B cell (primary cell): Measurements from ENCODE around the gene EFCC1. TPM values are rescaled to one million over a fixed set of nuclear protein-coding genes. Genes with fewer than 3 reads are reported as not detected.

Source experiments
- ATAC-seq: fragments of 200-7000 bp; cut with Tn5 transposase; one replicate; pipeline ENCODE4 v1.10.0; 2021; ENCODE audit warnings: low read depth, mild to moderate bottlenecking, moderate number of reproducible peaks, moderate library complexity
- CTCF ChIA-PET: fragments of 350-600 bp; sonication (Branson Sonifier 250); formaldehyde crosslinking; loops from one replicate; lab custom pipeline; 2021; ENCODE audit warnings: antibody characterized with exemption, inconsistent platforms; lab: Charles Lee
- POLR2A ChIA-PET: fragments of 350-600 bp; sonication (Branson Sonifier 250); formaldehyde crosslinking; loops from one replicate; lab custom pipeline; 2021; ENCODE audit warnings: antibody characterized with exemption; lab: Charles Lee
- DNase-seq: peaks from one replicate; pipeline ENCODE4 v3.0.0; 2013
- H2AFZ ChIP-seq: 2 replicates; pipeline ENCODE4 v1.6.1; 2012; ENCODE audit warnings: mild to moderate bottlenecking, low read depth, low read length; ENCODE audit not compliant: insufficient read depth, poor library complexity, severe bottlenecking
- H3K27ac ChIP-seq, 2 donors: 1 replicate in 1 of 2; 2 replicates in 1 of 2; pipeline ENCODE4 v1.5.1; 2012 to 2013; ENCODE audit warnings: low read length in 2 of 2, mild to moderate bottlenecking in 2 of 2, moderate library complexity in 1 of 2
- H3K27me3 ChIP-seq, 4 experiments: fragments of 200-600 bp in 1 of 4; sonication (generic) in 1 of 4; replicated peaks in 1 of 4; 1 replicate in 2 of 4; 2 replicates in 2 of 4; pipeline versions ENCODE4 v1.6.1 to v1.7.0; 2013 to 2016; ENCODE audit warnings: low read length in 3 of 4, mild to moderate bottlenecking in 2 of 4, mixed read lengths in 1 of 4, moderate library complexity in 1 of 4; ENCODE audit not compliant: insufficient read depth in 4 of 4, control insufficient read depth in 3 of 4; ENCODE audit errors: control extremely low read depth in 1 of 4
- H3K36me3 ChIP-seq, 2 experiments: replicated peaks in 1 of 2; 1 replicate in 1 of 2; 2 replicates in 1 of 2; pipeline versions ENCODE4 v1.6.1 to v1.7.1; 2013; ENCODE audit warnings: low read length in 1 of 2; ENCODE audit not compliant: insufficient read depth in 2 of 2, control insufficient read depth in 1 of 2; ENCODE audit errors: control extremely low read depth in 1 of 2, extremely low read depth in 1 of 2
- H3K4me1 ChIP-seq, 2 donors: fragments of 200-600 bp in 1 of 2; sonication (generic) in 1 of 2; 1 replicate in 1 of 2; 2 replicates in 1 of 2; pipeline versions ENCODE4 v1.5.1 to v1.6.1; 2013 to 2017; ENCODE audit warnings: low read length in 2 of 2; ENCODE audit not compliant: control insufficient read depth in 2 of 2, insufficient read depth in 2 of 2
- H3K4me2 ChIP-seq: replicated peaks from 2 replicates; pipeline ENCODE3; 2012; ENCODE audit warnings: mild to moderate bottlenecking, low read depth, low read length; ENCODE audit not compliant: poor library complexity, severe bottlenecking
- H3K4me3 ChIP-seq, 5 experiments: fragments of 200-600 bp in 1 of 5; sonication (generic) in 1 of 5; 1 replicate in 3 of 5; 2 replicates in 2 of 5; pipeline versions ENCODE4 v1.5.1 to v1.7.0; 2011 to 2016; ENCODE audit warnings: low read length in 4 of 5, mild to moderate bottlenecking in 4 of 5, low read depth in 2 of 5, control low read depth in 1 of 5, moderate library complexity in 1 of 5; ENCODE audit not compliant: insufficient read depth in 1 of 5; ENCODE audit errors: control extremely low read depth in 1 of 5, extremely low read depth in 1 of 5
- H3K79me2 ChIP-seq: fragments of 200-600 bp; sonication (generic); one replicate; pipeline ENCODE4 v1.6.0; 2016; ENCODE audit warnings: low read length; ENCODE audit not compliant: control insufficient read depth, insufficient read depth
- H3K9ac ChIP-seq: fragments of 200-600 bp; sonication (generic); 2 replicates; pipeline ENCODE4 v1.6.1; 2017; ENCODE audit warnings: mild to moderate bottlenecking, low read length, moderate library complexity
- H3K9me3 ChIP-seq, 3 donors: one replicate each; pipeline versions ENCODE4 v1.6.1 to v1.7.1; 2013; ENCODE audit warnings: low read length in 2 of 3; ENCODE audit not compliant: control insufficient read depth in 2 of 3, insufficient read depth in 1 of 3; ENCODE audit errors: control extremely low read depth in 1 of 3
- H4K20me1 ChIP-seq: 2 replicates; pipeline ENCODE4 v1.6.0; 2012; ENCODE audit warnings: mild to moderate bottlenecking, low read length; ENCODE audit not compliant: insufficient read depth, control insufficient read depth, poor library complexity, severe bottlenecking
- H3K27ac Mint-ChIP-seq: one replicate; pipeline ENCODE4 v1.8.0; 2021; ENCODE audit warnings: mixed read lengths
- H3K27me3 Mint-ChIP-seq: one replicate; pipeline ENCODE4 v1.8.0; 2021; ENCODE audit warnings: mixed read lengths
- H3K4me1 Mint-ChIP-seq: one replicate; pipeline ENCODE4 v1.8.0; 2021; ENCODE audit warnings: mixed read lengths
- H3K4me3 Mint-ChIP-seq: one replicate; pipeline ENCODE4 v1.8.0; 2021; ENCODE audit warnings: mixed read lengths
- H3K9me3 Mint-ChIP-seq: one replicate; pipeline ENCODE4 v1.8.0; 2022; ENCODE audit warnings: mixed read lengths; ENCODE audit not compliant: insufficient read depth
- EZH2 ChIP-seq: IDR thresholded peaks from 2 replicates; pipeline ENCODE4 v1.6.1; 2012; ENCODE audit warnings: borderline replicate concordance, low read depth, mild to moderate bottlenecking, moderate library complexity, low read length; ENCODE audit not compliant: insufficient read depth, poor library complexity, severe bottlenecking
- WGBS: methylation state at CpG from one replicate; pipeline ENCODE4 v1.1.5; 2013; ENCODE audit warnings: missing lambda C conversion rate; ENCODE audit not compliant: insufficient coverage; 5-methylcytosine and 5-hydroxymethylcytosine counted together
- intact Hi-C: fragments of 100-400 bp; cut with micrococcal nuclease; formaldehyde crosslinking; loops from one replicate; pipeline ENCODE4 v1.10.0; 2022
- polyA plus RNA-seq: library from polyadenylated mRNA; depleted of rRNA; stranded (reverse); fragments of >200 nt; gene quantifications from 2 replicates; pipeline ENCODE4 v1.2.3, GENCODE V29; 2012
- total RNA-seq, 2 donors: library from RNA; stranded (reverse); fragments of 120-200 nt in 1 of 2; gene quantifications; 1 replicate in 1 of 2; 2 replicates in 1 of 2; pipeline versions ENCODE4 v1.2.3 to v1.2.4, GENCODE V29; 2013 to 2022
- TF ChIP-seq, protein P1 (sequence below): fragments of 200-600 bp; IDR thresholded peaks from one replicate; pipeline ENCODE4 v1.8.0; 2022; ENCODE audit warnings: antibody characterized with exemption, mild to moderate bottlenecking

Gene EFCC1
- total and polyA plus RNA-seq, 2 donors (not counting 1 experiment from before 2014, with no cell fraction given) = 0.06 TPM; not detected in 1

DNA sequence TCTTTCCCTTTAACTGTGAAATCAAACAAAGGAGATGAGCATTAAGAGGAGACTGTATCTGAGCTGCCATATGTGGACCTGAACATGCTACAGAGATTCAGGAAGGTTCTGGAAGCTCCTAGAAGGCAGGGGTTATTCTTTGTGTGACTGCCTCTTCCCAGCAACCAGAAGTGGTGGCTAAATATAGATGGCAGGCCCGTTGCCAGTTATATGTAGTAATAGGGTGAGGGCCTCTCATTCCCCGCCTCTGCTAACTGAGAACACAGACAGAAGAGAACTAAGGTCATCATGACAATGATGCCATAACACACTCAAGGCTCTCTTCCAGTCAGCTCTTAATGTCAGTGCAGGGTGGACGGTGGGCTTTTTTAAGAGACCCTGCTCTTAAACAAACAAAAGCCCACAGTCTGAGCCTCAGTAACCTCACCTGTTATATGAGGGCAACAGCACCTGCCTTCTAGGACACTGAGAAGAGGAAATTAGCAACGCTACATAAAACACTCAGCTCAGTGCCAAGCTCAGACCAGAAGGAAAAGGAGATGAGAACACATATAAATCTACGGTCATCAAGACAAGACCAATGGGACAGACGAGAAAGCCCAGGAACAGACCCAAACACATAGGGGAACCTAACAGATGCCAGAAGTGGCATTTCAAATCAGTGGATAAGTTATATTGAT lies 29.5 kb upstream of the EFCC1 start:
- H2AFZ ChIP-seq = no peak overlapping the region
- no peak overlapping the region for H3K27ac ChIP-seq
- no peaks in the 10 kb centered on the region for H3K79me2 ChIP-seq
- POLR2A ChIA-PET = interaction anchor here (1.1 to 1.5 kb wide), 2 partner anchors 45 to 291 kb away, joined by 3 to 8 read pairs; no protein-coding TSS in a partner anchor
- no peaks in the 10 kb centered on the region for H3K9me3 ChIP-seq
- Mint-ChIP-seq H3K4me3 (no peak overlapping the region), H3K27ac (no peak overlapping the region), H3K9me3 (no peaks in the 10 kb centered on the region), H3K27me3 (peaks cover 7% of the 10 kb centered on the region), H3K4me1 (peaks cover 13% of the 10 kb centered on the region)
- H3K36me3 ChIP-seq = no peaks in the 10 kb centered on the region
- DNase-seq = no peak
- 100% methylated on average over 1 of the region's 6 CpGs for WGBS
- TF ChIP-seq, protein P1, sequence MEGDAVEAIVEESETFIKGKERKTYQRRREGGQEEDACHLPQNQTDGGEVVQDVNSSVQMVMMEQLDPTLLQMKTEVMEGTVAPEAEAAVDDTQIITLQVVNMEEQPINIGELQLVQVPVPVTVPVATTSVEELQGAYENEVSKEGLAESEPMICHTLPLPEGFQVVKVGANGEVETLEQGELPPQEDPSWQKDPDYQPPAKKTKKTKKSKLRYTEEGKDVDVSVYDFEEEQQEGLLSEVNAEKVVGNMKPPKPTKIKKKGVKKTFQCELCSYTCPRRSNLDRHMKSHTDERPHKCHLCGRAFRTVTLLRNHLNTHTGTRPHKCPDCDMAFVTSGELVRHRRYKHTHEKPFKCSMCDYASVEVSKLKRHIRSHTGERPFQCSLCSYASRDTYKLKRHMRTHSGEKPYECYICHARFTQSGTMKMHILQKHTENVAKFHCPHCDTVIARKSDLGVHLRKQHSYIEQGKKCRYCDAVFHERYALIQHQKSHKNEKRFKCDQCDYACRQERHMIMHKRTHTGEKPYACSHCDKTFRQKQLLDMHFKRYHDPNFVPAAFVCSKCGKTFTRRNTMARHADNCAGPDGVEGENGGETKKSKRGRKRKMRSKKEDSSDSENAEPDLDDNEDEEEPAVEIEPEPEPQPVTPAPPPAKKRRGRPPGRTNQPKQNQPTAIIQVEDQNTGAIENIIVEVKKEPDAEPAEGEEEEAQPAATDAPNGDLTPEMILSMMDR = no peak
- TF ChIP-seq EZH2 = no peak
- H3K4me1 ChIP-seq = peaks cover 14 to 15% of the 10 kb centered on the region in 2 donors
- H3K27me3 ChIP-seq = no peaks in the 10 kb centered on the region
- no peak for ATAC-seq
- no peak overlapping the region for H3K9ac ChIP-seq
- no peak overlapping the region for H3K4me2 ChIP-seq
- no peak overlapping the region for H3K4me3 ChIP-seq
- CTCF ChIA-PET = interaction anchor here (1.0 to 6.4 kb wide), 21 partner anchors 10 to 352 kb away, joined by 3 to 134 read pairs (median 8); partner anchors contain the start of genes CFAP92, COPG1 and RAB43
- intact Hi-C loops = loop anchor here (10.0 kb wide), 1 partner anchor 173 kb away; no protein-coding TSS in a partner anchor
- H4K20me1 ChIP-seq = no peaks in the 10 kb centered on the region
